HepG2 (cell line): ENCODE results near the gene MGARP. TPM values are rescaled to one million over a fixed set of nuclear protein-coding genes. Genes with fewer than 3 reads are reported as not detected.

Source experiments
- AGO2 ChIP-seq: fragments of 200-400 bp; formaldehyde crosslinking; optimal IDR thresholded peaks from 2 replicates; pipeline ENCODE3; 2017; ENCODE audit warnings: mild to moderate bottlenecking, low read depth, low read length, moderate library complexity
- AKNA ChIP-seq: sonication (generic); formaldehyde crosslinking; IDR thresholded peaks from 2 replicates; pipeline ENCODE4 v1.4.0; 2020; ENCODE audit warnings: missing genetic modification reagents, borderline replicate concordance
- ATF2 ChIP-seq: sonication (generic); formaldehyde crosslinking; IDR thresholded peaks from 2 replicates; pipeline ENCODE4 v1.4.0; 2020; ENCODE audit warnings: missing genetic modification reagents
- CENPT ChIP-seq: sonication (generic); formaldehyde crosslinking; IDR thresholded peaks from 2 replicates; pipeline ENCODE4 v1.8.0; 2022; ENCODE audit warnings: low read depth, mild to moderate bottlenecking, moderate library complexity, missing genetic modification reagents
- ELF1 ChIP-seq: sonication (generic); formaldehyde crosslinking; IDR thresholded peaks from 2 replicates; pipeline ENCODE4 v1.4.0; 2020; ENCODE audit warnings: missing genetic modification reagents
- ESRRA ChIP-seq: sonication (generic); formaldehyde crosslinking; IDR thresholded peaks from 2 replicates; pipeline ENCODE4 v1.5.1; 2020; ENCODE audit warnings: mild to moderate bottlenecking, low read depth, missing genetic modification reagents
- GLI4 ChIP-seq: sonication (generic); formaldehyde crosslinking; IDR thresholded peaks from 2 replicates; pipeline ENCODE4 v1.5.1; 2020; ENCODE audit warnings: missing genetic modification reagents, mild to moderate bottlenecking, moderate library complexity, borderline replicate concordance
- JDP2 ChIP-seq: sonication (generic); formaldehyde crosslinking; IDR thresholded peaks from 2 replicates; pipeline ENCODE4 v1.8.1; 2022; ENCODE audit warnings: missing genetic modification reagents, borderline replicate concordance
- MXD4 ChIP-seq: IDR thresholded peaks from 2 replicates; pipeline ENCODE4 v1.6.1; 2016; ENCODE audit warnings: mild to moderate bottlenecking, missing biosample characterization, missing genetic modification reagents
- NFKBIZ ChIP-seq: IDR thresholded peaks from 2 replicates; pipeline ENCODE4 v1.6.1; 2018; ENCODE audit warnings: missing genetic modification reagents, missing compliant biosample characterization
- PAWR ChIP-seq: sonication (generic); formaldehyde crosslinking; IDR thresholded peaks from 2 replicates; pipeline ENCODE4 v1.4.0; 2020; ENCODE audit warnings: missing genetic modification reagents, mild to moderate bottlenecking, borderline replicate concordance
- POLR2A ChIP-seq, 2 experiments: IDR thresholded peaks; 2 replicates each; pipeline ENCODE4 v1.6.1; 2011; ENCODE audit warnings: low read depth in 2 of 2, low read length in 2 of 2, mild to moderate bottlenecking in 1 of 2, moderate library complexity in 1 of 2; ENCODE audit not compliant: insufficient read depth in 1 of 2
- SOX6 ChIP-seq, 2 experiments: fragments of 450-650 bp in 1 of 2; sonication (generic) in 1 of 2; formaldehyde crosslinking in 1 of 2; IDR thresholded peaks; 2 replicates each; pipeline versions ENCODE4 v1.4.0 to v1.6.1; 2017 to 2020; ENCODE audit warnings: antibody characterized with exemption in 1 of 2, mild to moderate bottlenecking in 1 of 2, missing genetic modification reagents in 1 of 2
- TSC22D2 ChIP-seq: sonication (generic); formaldehyde crosslinking; IDR thresholded peaks from 2 replicates; pipeline ENCODE4 v1.5.1; 2020; ENCODE audit warnings: missing genetic modification reagents, mild to moderate bottlenecking, borderline replicate concordance
- ZNF121 ChIP-seq: sonication (generic); formaldehyde crosslinking; IDR thresholded peaks from 2 replicates; pipeline ENCODE4 v1.5.0; 2020; ENCODE audit warnings: mild to moderate bottlenecking, missing genetic modification reagents
- ZNF251 ChIP-seq: sonication (generic); formaldehyde crosslinking; IDR thresholded peaks from 2 replicates; pipeline ENCODE4 v1.9.0; 2021; ENCODE audit warnings: mild to moderate bottlenecking, missing genetic modification reagents
- ZNF556 ChIP-seq: sonication (generic); formaldehyde crosslinking; IDR thresholded peaks from 2 replicates; pipeline ENCODE4 v1.4.0; 2020; ENCODE audit warnings: mild to moderate bottlenecking, missing genetic modification reagents, borderline replicate concordance
- ZNF670 ChIP-seq: sonication (generic); formaldehyde crosslinking; IDR thresholded peaks from 2 replicates; pipeline ENCODE4 v1.8.0; 2022; ENCODE audit warnings: mild to moderate bottlenecking, missing genetic modification reagents, borderline replicate concordance
- polyA plus RNA-seq, 8 experiments: library from polyadenylated mRNA; depleted of rRNA in 3 of 8; stranded (reverse) in 7 of 8; unstranded in 1 of 8; fragments of >200 nt; fragmentation: Illumina TruSeq in 4 of 8; extraction: Trizol in 4 of 8; gene quantifications; 2 replicates each; pipeline versions ENCODE4 v1.2.1 to v1.2.3, GENCODE V29; 2011 to 2016; ENCODE audit warnings: low read depth in 4 of 8, missing spikeins in 1 of 8, mixed read lengths in 1 of 8; ENCODE audit not compliant: insufficient read depth in 1 of 8
- total RNA-seq, 5 experiments: library from RNA; depleted of rRNA; stranded (reverse); fragments of >200 nt; fragmentation: Illumina TruSeq; extraction: Trizol; gene quantifications; 2 replicates each; pipeline ENCODE4 v1.2.3, GENCODE V29; 2016; ENCODE audit warnings: low read depth in 1 of 5
- TF ChIP-seq, protein P1 (sequence below): sonication (generic); formaldehyde crosslinking; IDR thresholded peaks from 2 replicates; pipeline ENCODE4 v1.4.0; 2020; ENCODE audit warnings: mild to moderate bottlenecking, missing genetic modification reagents, borderline replicate concordance
- TF ChIP-seq, protein P2 (sequence below): sonication (generic); formaldehyde crosslinking; IDR thresholded peaks from 2 replicates; pipeline ENCODE4 v1.5.0; 2020; ENCODE audit warnings: mild to moderate bottlenecking, missing genetic modification reagents

Gene MGARP
- total and polyA plus RNA-seq, 2 of the 13 experiments (the other 11 are each of a cell fraction or from before 2014, with no cell fraction given): 0.11 to 0.13 TPM

GRCh38 chr4:139301821-139302611 lies 22.0 kb upstream of the MGARP start, which contains the start of gene NDUFC1 (continued):
- TF ChIP-seq ATF2 (no peak), ZNF556 (CRISPR knock-in tag) (no peak), CENPT (CRISPR knock-in tag) (no peak), NFKBIZ (CRISPR knock-in tag) (no peak), GLI4 (peak; percentile 83; the same call in 1 of the 2 replicates), ZNF121 (no peak), AKNA (CRISPR knock-in tag) (no peak), POLR2A (IDR thresholded peaks at IDR 0.05; ENCODE audit: insufficient read depth in 1 of 2, low read depth in 2 of 2, low read length in 2 of 2) (peak in 1 of 2 experiments; percentile 50; a peak in 2 of 4 replicates), MXD4 (CRISPR knock-in tag) (no peak), AGO2 (peak; percentile 61), PAWR (CRISPR knock-in tag) (0 out of 2 replicates have a peak, but pooled peaks have one; percentile 37), ZNF251 (CRISPR knock-in tag) (no peak), ESRRA (CRISPR knock-in tag) (no peak), ELF1 (no peak), ZNF670 (CRISPR knock-in tag) (no peak), TSC22D2 (CRISPR knock-in tag) (no peak), SOX6 (IDR thresholded peaks at IDR 0.05) (no peak), SOX6 (CRISPR knock-in tag; IDR thresholded peaks at IDR 0.05) (no peak), JDP2 (CRISPR knock-in tag) (no peak)
- TF ChIP-seq, protein P1, sequence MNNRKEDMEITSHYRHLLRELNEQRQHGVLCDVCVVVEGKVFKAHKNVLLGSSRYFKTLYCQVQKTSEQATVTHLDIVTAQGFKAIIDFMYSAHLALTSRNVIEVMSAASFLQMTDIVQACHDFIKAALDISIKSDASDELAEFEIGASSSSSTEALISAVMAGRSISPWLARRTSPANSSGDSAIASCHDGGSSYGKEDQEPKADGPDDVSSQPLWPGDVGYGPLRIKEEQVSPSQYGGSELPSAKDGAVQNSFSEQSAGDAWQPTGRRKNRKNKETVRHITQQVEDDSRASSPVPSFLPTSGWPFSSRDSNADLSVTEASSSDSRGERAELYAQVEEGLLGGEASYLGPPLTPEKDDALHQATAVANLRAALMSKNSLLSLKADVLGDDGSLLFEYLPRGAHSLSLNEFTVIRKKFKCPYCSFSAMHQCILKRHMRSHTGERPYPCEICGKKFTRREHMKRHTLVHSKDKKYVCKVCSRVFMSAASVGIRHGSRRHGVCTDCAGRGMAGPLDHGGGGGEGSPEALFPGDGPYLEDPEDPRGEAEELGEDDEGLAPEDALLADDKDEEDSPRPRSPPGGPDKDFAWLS (CRISPR knock-in tag): no peak
- TF ChIP-seq, protein P2, sequence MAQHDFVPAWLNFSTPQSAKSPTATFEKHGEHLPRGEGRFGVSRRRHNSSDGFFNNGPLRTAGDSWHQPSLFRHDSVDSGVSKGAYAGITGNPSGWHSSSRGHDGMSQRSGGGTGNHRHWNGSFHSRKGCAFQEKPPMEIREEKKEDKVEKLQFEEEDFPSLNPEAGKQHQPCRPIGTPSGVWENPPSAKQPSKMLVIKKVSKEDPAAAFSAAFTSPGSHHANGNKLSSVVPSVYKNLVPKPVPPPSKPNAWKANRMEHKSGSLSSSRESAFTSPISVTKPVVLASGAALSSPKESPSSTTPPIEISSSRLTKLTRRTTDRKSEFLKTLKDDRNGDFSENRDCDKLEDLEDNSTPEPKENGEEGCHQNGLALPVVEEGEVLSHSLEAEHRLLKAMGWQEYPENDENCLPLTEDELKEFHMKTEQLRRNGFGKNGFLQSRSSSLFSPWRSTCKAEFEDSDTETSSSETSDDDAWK: no peak
